MM.1S (cell line): ENCODE measurements around the gene REL.
"Not testable (repeated sequence)": the region's sequence is repeated elsewhere in the genome, so short reads cannot be mapped to it uniquely, and the experiment has no call there.

Source experiments
- DNase-seq: peaks from one replicate; pipeline ENCODE4 v3.0.0-alpha.2; 2015
- H2AFZ ChIP-seq: fragments of 300-600 bp; sonication (generic); 2 replicates; pipeline ENCODE4 v1.6.0; 2016; ENCODE audit warnings: antibody characterized with exemption, low read length
- H3F3A ChIP-seq: fragments of 300-600 bp; sonication (generic); 2 replicates; pipeline ENCODE4 v1.6.1; 2016; ENCODE audit warnings: mild to moderate bottlenecking, antibody characterized with exemption, low read length, moderate library complexity, mixed read lengths; ENCODE audit not compliant: insufficient read depth
- H3K27ac ChIP-seq: fragments of 300-600 bp; sonication (generic); 2 replicates; pipeline ENCODE4 v1.5.1; 2016; ENCODE audit warnings: mild to moderate bottlenecking, low read length
- H3K27me3 ChIP-seq: fragments of 300-600 bp; sonication (generic); replicated peaks from 2 replicates; pipeline ENCODE4 v1.6.0; 2016; ENCODE audit warnings: low read length; ENCODE audit not compliant: insufficient read depth
- H3K36me3 ChIP-seq: fragments of 300-600 bp; sonication (generic); replicated peaks from 2 replicates; pipeline ENCODE4 v1.6.1; 2016; ENCODE audit warnings: mild to moderate bottlenecking, low read length, mixed read lengths; ENCODE audit not compliant: insufficient read depth
- H3K4me1 ChIP-seq: fragments of 300-600 bp; sonication (generic); 2 replicates; pipeline ENCODE4 v1.6.1; 2016; ENCODE audit warnings: low read length, mixed read lengths
- H3K4me2 ChIP-seq: fragments of 300-600 bp; sonication (generic); 2 replicates; pipeline ENCODE4 v1.6.0; 2016; ENCODE audit warnings: low read depth, low read length
- H3K4me3 ChIP-seq: fragments of 300-600 bp; sonication (generic); 2 replicates; pipeline ENCODE4 v1.5.1; 2016; ENCODE audit warnings: low read length, mixed read lengths
- H3K79me2 ChIP-seq: fragments of 300-600 bp; sonication (generic); 2 replicates; pipeline ENCODE4 v1.6.1; 2016; ENCODE audit warnings: mixed run types, low read length, mixed read lengths
- H3K9ac ChIP-seq: fragments of 300-600 bp; sonication (generic); 2 replicates; pipeline ENCODE4 v1.6.1; 2016; ENCODE audit warnings: low read length, mixed read lengths
- H3K9me2 ChIP-seq: fragments of 300-600 bp; sonication (generic); replicated peaks from 2 replicates; pipeline ENCODE4 v1.6.1; 2016; ENCODE audit warnings: mild to moderate bottlenecking, low read length, mixed read lengths; ENCODE audit not compliant: insufficient read depth
- H3K9me3 ChIP-seq: fragments of 300-600 bp; sonication (generic); replicated peaks from 2 replicates; pipeline ENCODE4 v1.6.1; 2016; ENCODE audit warnings: mild to moderate bottlenecking, low read length, mixed read lengths; ENCODE audit not compliant: insufficient read depth
- H4K20me1 ChIP-seq: fragments of 300-600 bp; sonication (generic); 2 replicates; pipeline ENCODE4 v1.6.1; 2016; ENCODE audit warnings: mild to moderate bottlenecking, low read length, moderate library complexity, mixed read lengths; ENCODE audit not compliant: insufficient read depth
- CTCF ChIP-seq: fragments of 300-600 bp; sonication (generic); IDR thresholded peaks from 2 replicates; pipeline ENCODE4 v1.5.1; 2016; ENCODE audit warnings: antibody characterized with exemption, low read length, mixed read lengths
- EZH2 ChIP-seq: fragments of 300-600 bp; sonication (generic); optimal IDR thresholded peaks from 2 replicates; pipeline ENCODE3; 2017; ENCODE audit warnings: low read depth, mild to moderate bottlenecking, antibody characterized with exemption, low read length, mixed read lengths
- EZH2phosphoT487 ChIP-seq: fragments of 300-600 bp; sonication (generic); IDR thresholded peaks from 2 replicates; pipeline ENCODE4 v1.6.1; 2018; ENCODE audit warnings: antibody characterized with exemption, low read length

The REL gene

GRCh38 chr2:60907329-60907728 is 26.0 kb downstream of the REL start:
- H2AFZ ChIP-seq = no peak overlapping the region
- H3K4me3 ChIP-seq = no peak overlapping the region
- no peak for TF ChIP-seq EZH2phosphoT487
- no peak for TF ChIP-seq CTCF
- TF ChIP-seq EZH2 = no peak
- H3K9ac ChIP-seq = no peak overlapping the region
- no peaks in the 10 kb centered on the region for H3F3A ChIP-seq
- no peak overlapping the region for H3K4me2 ChIP-seq
- no peaks in the 10 kb centered on the region for H3K4me1 ChIP-seq
- no peak for DNase-seq
- no peaks in the 10 kb centered on the region for H4K20me1 ChIP-seq
- no peaks in the 10 kb centered on the region for H3K9me3 ChIP-seq
- no peaks in the 10 kb centered on the region for H3K27me3 ChIP-seq
- H3K27ac ChIP-seq = no peak overlapping the region
- no peaks in the 10 kb centered on the region for H3K36me3 ChIP-seq
- H3K9me2 ChIP-seq = no peaks in the 10 kb centered on the region
- no peaks in the 10 kb centered on the region for H3K79me2 ChIP-seq

DNA sequence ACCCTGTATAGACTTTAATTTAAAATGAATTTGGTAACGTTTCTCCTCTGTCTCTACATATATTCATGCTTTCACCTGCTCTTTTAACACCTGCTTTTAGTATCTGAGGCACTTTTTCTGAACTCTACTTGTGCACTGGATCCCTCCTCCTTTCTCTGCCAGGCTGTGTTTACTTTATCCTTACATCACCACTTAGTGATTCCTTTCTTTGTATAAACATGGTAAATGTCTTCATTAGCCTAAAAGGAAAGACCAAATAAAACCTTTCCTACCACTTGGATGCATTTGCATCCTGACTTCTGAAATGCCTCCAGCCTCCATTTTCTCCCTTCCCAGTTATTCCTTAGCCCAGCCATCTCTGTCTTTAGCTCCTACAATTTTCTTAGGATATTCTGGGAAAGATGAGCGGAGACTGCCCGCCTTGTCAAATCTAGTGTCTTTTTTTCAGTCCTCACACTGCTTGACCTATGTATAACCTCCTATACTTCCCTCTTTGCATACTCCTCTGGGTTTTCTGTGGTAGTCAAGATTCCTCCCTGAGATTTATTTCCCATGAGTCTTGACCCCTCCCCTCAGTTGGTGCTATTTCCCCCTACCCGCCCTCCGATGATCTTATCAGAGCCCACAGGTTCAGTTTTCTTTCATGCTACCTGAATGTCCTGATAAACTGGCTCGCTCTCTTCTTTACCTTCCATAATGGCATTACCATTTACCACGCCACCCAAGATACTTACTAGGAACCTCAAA is 44.8 kb downstream of the REL start:
- Histone ChIP-seq H3K9me3 (no peaks in the 10 kb centered on the region), H3K36me3 (no peaks in the 10 kb centered on the region), H2AFZ (no peak overlapping the region), H3K4me3 (no peak overlapping the region), H3K9me2 (no peaks in the 10 kb centered on the region), H3K4me2 (no peak overlapping the region), H3K4me1 (no peaks in the 10 kb centered on the region), H3K27ac (no peak overlapping the region), H4K20me1 (no peaks in the 10 kb centered on the region), H3F3A (no peaks in the 10 kb centered on the region), H3K79me2 (no peaks in the 10 kb centered on the region), H3K9ac (no peak overlapping the region), H3K27me3 (no peaks in the 10 kb centered on the region)
- no peak for DNase-seq
- no peak for TF ChIP-seq EZH2
- no peak for TF ChIP-seq CTCF
- TF ChIP-seq EZH2phosphoT487 = no peak

DNA sequence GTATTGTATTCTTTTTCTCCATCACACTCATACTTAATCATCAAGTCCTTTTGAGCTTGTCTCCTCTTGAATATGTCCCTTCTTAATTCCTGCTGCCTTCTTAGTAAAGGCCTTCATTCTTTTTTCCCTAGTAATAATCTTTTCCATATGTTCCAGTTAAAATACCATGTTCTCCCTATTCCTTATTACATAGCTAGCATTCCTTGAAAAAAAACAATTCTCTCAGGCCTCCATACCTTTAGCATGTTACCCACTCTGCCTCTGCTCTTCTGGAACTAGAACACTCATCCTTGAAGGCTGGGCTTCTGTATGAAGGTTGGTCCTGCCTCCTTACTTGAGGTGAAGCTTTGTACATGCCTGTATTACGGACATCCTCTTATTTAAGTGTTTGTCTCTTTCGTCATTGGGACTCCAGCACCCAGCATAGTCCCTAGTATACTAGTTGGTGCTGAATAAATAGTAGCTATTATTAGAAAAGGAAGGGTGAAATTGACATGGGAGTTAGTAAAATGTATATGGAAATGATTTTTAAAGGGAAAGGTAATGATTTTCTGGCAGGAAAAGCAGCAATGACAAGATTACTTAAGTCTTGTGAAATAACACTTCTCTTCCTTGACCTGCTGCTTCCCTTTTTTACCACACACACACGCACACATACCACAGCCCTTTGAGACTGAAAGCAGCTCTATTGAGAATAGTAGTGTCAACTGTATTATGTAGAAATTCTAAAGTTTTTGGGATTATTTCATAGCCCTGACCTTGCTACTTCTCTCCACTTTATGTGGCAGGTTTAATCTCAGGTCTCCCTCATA is 45.6 kb downstream of the REL start:
- H3K4me2 ChIP-seq = no peak overlapping the region
- DNase-seq = no peak
- H3K9me3 ChIP-seq = no peaks in the 10 kb centered on the region
- H3K36me3 ChIP-seq = no peaks in the 10 kb centered on the region
- no peak overlapping the region for H3K4me3 ChIP-seq
- H3K27ac ChIP-seq = no peak overlapping the region
- H4K20me1 ChIP-seq = no peaks in the 10 kb centered on the region
- no peaks in the 10 kb centered on the region for H3F3A ChIP-seq
- no peaks in the 10 kb centered on the region for H3K9me2 ChIP-seq
- H3K79me2 ChIP-seq = no peaks in the 10 kb centered on the region
- H2AFZ ChIP-seq = no peak overlapping the region
- no peak for TF ChIP-seq CTCF
- no peak for TF ChIP-seq EZH2phosphoT487
- TF ChIP-seq EZH2 = no peak
- no peaks in the 10 kb centered on the region for H3K27me3 ChIP-seq
- H3K9ac ChIP-seq = no peak overlapping the region
- H3K4me1 ChIP-seq = no peaks in the 10 kb centered on the region

DNA sequence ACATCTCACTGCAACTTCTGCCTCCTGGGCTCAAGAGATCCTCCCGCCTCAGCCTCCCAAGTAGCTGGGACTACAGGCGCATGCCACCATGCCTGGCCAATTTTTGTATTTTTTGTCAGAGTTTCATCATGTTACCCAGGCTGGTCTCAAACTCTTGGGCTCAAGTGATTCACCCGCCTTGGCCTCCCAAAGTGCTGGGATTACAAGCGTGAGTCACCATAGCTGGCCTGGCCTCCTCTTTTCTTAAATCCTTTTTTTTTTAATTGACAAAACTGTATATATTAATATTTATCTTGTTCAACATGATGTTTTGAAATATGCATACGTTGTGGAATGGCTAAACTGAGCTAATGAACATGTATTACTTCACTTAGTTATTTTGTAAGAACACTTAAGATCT is 50.7 kb downstream of the REL start:
- not testable (repeated sequence) for H2AFZ ChIP-seq, H3F3A ChIP-seq, H3K4me2 ChIP-seq, H4K20me1 ChIP-seq, DNase-seq, H3K4me3 ChIP-seq, H3K36me3 ChIP-seq, H3K9me3 ChIP-seq, H3K9ac ChIP-seq, H3K9me2 ChIP-seq, H3K4me1 ChIP-seq, H3K27me3 ChIP-seq, H3K27ac ChIP-seq, H3K79me2 ChIP-seq
